ENCODE data around the gene SCN10A.

The SCN10A gene

GRCh38 chr3:38650248-38650951, 165.6 kb downstream of the SCN10A start:
- Histone ChIP-seq H3K23ac (ENCODE audit: low read length) (no peak overlapping the region), H3K27me3 (ENCODE audit: insufficient read depth, low read length, poor library complexity) (peaks cover 3% of the 10 kb centered on the region), H3K27ac (ENCODE audit: low read depth, low read length) (no peak overlapping the region), H2BK5ac (ENCODE audit: low read length) (no peak overlapping the region), H3K18ac (ENCODE audit: low read length) (no peak overlapping the region), H3K79me1 (ENCODE audit: low read length) (no peaks in the 10 kb centered on the region), H2AK5ac (ENCODE audit: low read length) (no peak overlapping the region), H3K56ac (ENCODE audit: low read length) (no peak overlapping the region), H2BK15ac (replicated peaks; ENCODE audit: low read depth) (no peak overlapping the region), H3K9ac (ENCODE audit: low read length) (no peak overlapping the region), H3K4ac (ENCODE audit: low read depth, low read length) (no peak overlapping the region), H3K4me3 (ENCODE audit: low read length) (no peak overlapping the region), H4K8ac (ENCODE audit: low read depth, low read length) (no peak overlapping the region), H3K4me1 (ENCODE audit: control insufficient read depth, low read depth, low read length) (no peaks in the 10 kb centered on the region), H3K36me3 (ENCODE audit: control insufficient read depth, insufficient read depth, low read length) (no peaks in the 10 kb centered on the region), H4K5ac (ENCODE audit: low read length) (no peak overlapping the region), H3K4me2 (ENCODE audit: low read length) (no peak overlapping the region), H2BK120ac (ENCODE audit: low read depth, low read length) (no peak overlapping the region), H3K79me2 (ENCODE audit: control insufficient read depth, insufficient read depth, low read length) (no peaks in the 10 kb centered on the region)
- no CpG with 5 or more reads among the region's 14 CpGs for WGBS (ENCODE audit: extremely low coverage, insufficient coverage, low lambda C conversion rate)
- DNase-seq, result no peak

- Histone ChIP-seq H4K5ac (ENCODE audit: low read length) (no peak within 1 kb of the TSS), H2AK5ac (ENCODE audit: low read length) (no peak within 1 kb of the TSS), H3K9ac (ENCODE audit: low read length) (peak within 1 kb of the TSS; percentile 79), H4K8ac (ENCODE audit: low read depth, low read length) (no peak within 1 kb of the TSS), H3K79me2 (ENCODE audit: control insufficient read depth, insufficient read depth, low read length) (no peaks in the 10 kb centered on the region), H3K4me3 (ENCODE audit: low read length) (peak within 1 kb of the TSS; percentile 58), H3K27me3 (ENCODE audit: insufficient read depth, low read length, poor library complexity) (peaks cover 3% of the 10 kb centered on the region), H3K4me2 (ENCODE audit: low read length) (peak within 1 kb of the TSS; percentile 74), H2BK15ac (replicated peaks; ENCODE audit: low read depth) (no peak within 1 kb of the TSS), H2BK120ac (ENCODE audit: low read depth, low read length) (no peak within 1 kb of the TSS), H2BK5ac (ENCODE audit: low read length) (no peak within 1 kb of the TSS), H3K18ac (ENCODE audit: low read length) (peak within 1 kb of the TSS; percentile 47), H3K4ac (ENCODE audit: low read depth, low read length) (no peak within 1 kb of the TSS), H3K23ac (ENCODE audit: low read length) (peak within 1 kb of the TSS; percentile 37), H3K4me1 (ENCODE audit: control insufficient read depth, low read depth, low read length) (no peaks in the 10 kb centered on the region), H3K36me3 (ENCODE audit: control insufficient read depth, insufficient read depth, low read length) (no peaks in the 10 kb centered on the region), H3K56ac (ENCODE audit: low read length) (peak within 1 kb of the TSS; percentile 82), H3K27ac (ENCODE audit: low read depth, low read length) (no peak within 1 kb of the TSS), H3K79me1 (ENCODE audit: low read length) (no peaks in the 10 kb centered on the region)
- DNase-seq, result peak; percentile 54
- no CpG with 5 or more reads among the region's 76 CpGs for WGBS (ENCODE audit: extremely low coverage, insufficient coverage, low lambda C conversion rate)
Observed at GRCh38 chr3:38649500-38650247, 166.3 kb downstream of the SCN10A start, which contains the start of gene SCN5A. Gene SCN5A (minus strand): TSS chr3:38649687. CDS start chr3:38633307, 16,380 bp downstream.

- Histone ChIP-seq H3K56ac (ENCODE audit: low read length) (peak overlapping the region; percentile 82), H3K4me2 (ENCODE audit: low read length) (peak overlapping the region; percentile 74), H3K23ac (ENCODE audit: low read length) (peak overlapping the region; percentile 37), H3K4me1 (ENCODE audit: control insufficient read depth, low read depth, low read length) (no peaks in the 10 kb centered on the region), H3K79me1 (ENCODE audit: low read length) (no peaks in the 10 kb centered on the region), H3K79me2 (ENCODE audit: control insufficient read depth, insufficient read depth, low read length) (no peaks in the 10 kb centered on the region), H3K27ac (ENCODE audit: low read depth, low read length) (no peak overlapping the region), H3K27me3 (ENCODE audit: insufficient read depth, low read length, poor library complexity) (peaks cover 3% of the 10 kb centered on the region), H3K4me3 (ENCODE audit: low read length) (peak overlapping the region; percentile 58), H3K4ac (ENCODE audit: low read depth, low read length) (no peak overlapping the region), H4K5ac (ENCODE audit: low read length) (no peak overlapping the region), H3K36me3 (ENCODE audit: control insufficient read depth, insufficient read depth, low read length) (no peaks in the 10 kb centered on the region), H3K18ac (ENCODE audit: low read length) (peak overlapping the region; percentile 47), H2BK15ac (replicated peaks; ENCODE audit: low read depth) (no peak overlapping the region), H2BK120ac (ENCODE audit: low read depth, low read length) (no peak overlapping the region), H2BK5ac (ENCODE audit: low read length) (no peak overlapping the region), H4K8ac (ENCODE audit: low read depth, low read length) (no peak overlapping the region), H2AK5ac (ENCODE audit: low read length) (no peak overlapping the region), H3K9ac (ENCODE audit: low read length) (peak overlapping the region; percentile 79)
- DNase-seq, result no peak
- WGBS (ENCODE audit: extremely low coverage, insufficient coverage, low lambda C conversion rate), result no CpG with 5 or more reads among the region's 56 CpGs
Observed at GRCh38 chr3:38648659-38649499, 167.1 kb downstream of the SCN10A start.

DNA sequence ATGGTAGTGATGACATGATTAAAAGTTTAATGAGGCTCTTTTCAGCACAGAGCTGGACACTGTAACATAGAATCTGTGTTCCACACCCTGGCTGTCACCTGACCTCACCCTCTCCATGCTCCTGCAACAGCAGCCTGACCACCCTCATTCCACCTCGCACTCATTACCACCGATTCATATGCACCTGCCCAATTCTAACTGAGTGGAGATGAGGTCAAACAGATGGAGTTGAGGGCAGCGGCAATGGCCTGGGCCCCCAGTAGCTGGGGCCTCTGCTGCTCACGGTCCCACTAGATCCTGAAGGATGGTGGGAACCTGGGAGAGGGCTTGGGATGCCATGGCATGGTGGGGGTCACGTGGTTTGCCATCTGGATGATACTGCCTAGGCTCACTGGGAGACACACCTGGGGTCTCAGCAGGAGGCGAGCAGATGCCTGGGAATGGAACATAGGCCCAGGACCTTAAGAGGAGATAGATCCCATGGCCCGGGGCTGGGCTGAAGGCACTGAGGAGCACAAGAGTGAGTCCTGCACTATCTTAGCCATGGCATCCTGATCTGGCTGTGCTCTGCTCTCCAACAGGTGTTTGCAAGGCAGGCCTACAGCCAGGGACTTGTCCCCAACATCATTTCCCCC, 167.9 kb downstream of the SCN10A start:
- no peak for DNase-seq
- no peaks in the 10 kb centered on the region for H3K36me3 ChIP-seq (ENCODE audit: control insufficient read depth, insufficient read depth, low read length)
- no peak overlapping the region for H3K4me2 ChIP-seq (ENCODE audit: low read length)
- no peak overlapping the region for H2AK5ac ChIP-seq (ENCODE audit: low read length)
- no peaks in the 10 kb centered on the region for H3K79me1 ChIP-seq (ENCODE audit: low read length)
- peaks cover 3% of the 10 kb centered on the region for H3K27me3 ChIP-seq (ENCODE audit: insufficient read depth, low read length, poor library complexity)
- no peak overlapping the region for H3K4me3 ChIP-seq (ENCODE audit: low read length)
- H3K4me1 ChIP-seq (ENCODE audit: control insufficient read depth, low read depth, low read length), result no peaks in the 10 kb centered on the region
- no peak overlapping the region for H3K4ac ChIP-seq (ENCODE audit: low read depth, low read length)
- no CpG with 5 or more reads among the region's 7 CpGs for WGBS (ENCODE audit: extremely low coverage, insufficient coverage, low lambda C conversion rate)
- H3K9ac ChIP-seq (ENCODE audit: low read length), result no peak overlapping the region
- H2BK15ac ChIP-seq (replicated peaks; ENCODE audit: low read depth), result no peak overlapping the region
- H4K5ac ChIP-seq (ENCODE audit: low read length), result no peak overlapping the region
- no peak overlapping the region for H2BK5ac ChIP-seq (ENCODE audit: low read length)
- H3K18ac ChIP-seq (ENCODE audit: low read length), result no peak overlapping the region
- no peak overlapping the region for H2BK120ac ChIP-seq (ENCODE audit: low read depth, low read length)
- no peak overlapping the region for H3K23ac ChIP-seq (ENCODE audit: low read length)
- no peak overlapping the region for H4K8ac ChIP-seq (ENCODE audit: low read depth, low read length)
- H3K56ac ChIP-seq (ENCODE audit: low read length), result no peak overlapping the region
- H3K79me2 ChIP-seq (ENCODE audit: control insufficient read depth, insufficient read depth, low read length), result no peaks in the 10 kb centered on the region
- H3K27ac ChIP-seq (ENCODE audit: low read depth, low read length), result no peak overlapping the region

DNA sequence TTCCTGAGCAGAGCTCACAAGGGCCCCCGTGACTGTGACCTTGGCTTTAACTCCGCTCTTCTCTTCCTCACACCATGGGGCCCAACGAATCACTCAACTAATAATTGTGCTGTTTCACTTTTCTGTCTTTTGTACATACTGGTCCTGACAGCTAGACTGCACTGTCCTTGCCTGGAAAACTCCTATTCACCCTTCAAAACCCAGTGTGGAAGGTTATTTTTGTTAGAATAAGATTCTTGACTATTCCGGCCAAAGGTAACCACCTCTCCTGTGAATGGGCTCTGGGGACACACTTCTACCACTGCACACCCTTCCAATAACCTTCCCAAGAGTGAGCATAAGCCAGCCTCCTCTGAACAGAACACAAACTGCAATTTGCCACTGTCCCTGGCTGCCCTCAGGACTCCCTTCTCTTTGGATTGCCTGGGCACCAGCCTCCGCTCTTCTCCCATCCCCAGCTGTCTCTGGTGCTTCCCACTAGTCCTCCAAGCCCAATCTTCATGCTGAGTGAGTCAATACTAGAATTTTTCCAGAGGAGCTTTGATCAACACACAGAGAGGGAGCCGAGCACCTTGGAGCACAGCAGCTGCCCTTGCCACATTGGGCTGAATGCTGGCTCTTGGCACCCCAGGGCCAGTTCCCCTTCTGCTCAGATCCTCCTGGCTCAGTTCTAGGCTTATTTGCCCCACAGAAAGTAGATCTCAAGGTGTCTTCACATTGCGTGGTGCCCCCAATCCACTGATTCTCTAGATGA, 168.6 kb downstream of the SCN10A start:
- H3K23ac ChIP-seq (ENCODE audit: low read length), result no peak overlapping the region
- H3K18ac ChIP-seq (ENCODE audit: low read length), result no peak overlapping the region
- no peaks in the 10 kb centered on the region for H3K4me1 ChIP-seq (ENCODE audit: control insufficient read depth, low read depth, low read length)
- no peak overlapping the region for H4K5ac ChIP-seq (ENCODE audit: low read length)
- no peak overlapping the region for H3K27ac ChIP-seq (ENCODE audit: low read depth, low read length)
- WGBS (ENCODE audit: extremely low coverage, insufficient coverage, low lambda C conversion rate), result no CpG with 5 or more reads among the region's 7 CpGs
- H3K4ac ChIP-seq (ENCODE audit: low read depth, low read length), result no peak overlapping the region
- H2AK5ac ChIP-seq (ENCODE audit: low read length), result no peak overlapping the region
- H3K79me1 ChIP-seq (ENCODE audit: low read length), result no peaks in the 10 kb centered on the region
- no peak overlapping the region for H3K4me2 ChIP-seq (ENCODE audit: low read length)
- H3K56ac ChIP-seq (ENCODE audit: low read length), result no peak overlapping the region
- H2BK5ac ChIP-seq (ENCODE audit: low read length), result no peak overlapping the region
- no peak overlapping the region for H2BK15ac ChIP-seq (replicated peaks; ENCODE audit: low read depth)
- no peak overlapping the region for H3K9ac ChIP-seq (ENCODE audit: low read length)
- no peaks in the 10 kb centered on the region for H3K36me3 ChIP-seq (ENCODE audit: control insufficient read depth, insufficient read depth, low read length)
- no peak overlapping the region for H3K4me3 ChIP-seq (ENCODE audit: low read length)
- H3K27me3 ChIP-seq (ENCODE audit: insufficient read depth, low read length, poor library complexity), result peaks cover 3% of the 10 kb centered on the region
- no peak overlapping the region for H4K8ac ChIP-seq (ENCODE audit: low read depth, low read length)
- no peak overlapping the region for H2BK120ac ChIP-seq (ENCODE audit: low read depth, low read length)
- H3K79me2 ChIP-seq (ENCODE audit: control insufficient read depth, insufficient read depth, low read length), result no peaks in the 10 kb centered on the region
- no peak for DNase-seq
